ENCODE measurements around the gene TADA2A.

DNA sequence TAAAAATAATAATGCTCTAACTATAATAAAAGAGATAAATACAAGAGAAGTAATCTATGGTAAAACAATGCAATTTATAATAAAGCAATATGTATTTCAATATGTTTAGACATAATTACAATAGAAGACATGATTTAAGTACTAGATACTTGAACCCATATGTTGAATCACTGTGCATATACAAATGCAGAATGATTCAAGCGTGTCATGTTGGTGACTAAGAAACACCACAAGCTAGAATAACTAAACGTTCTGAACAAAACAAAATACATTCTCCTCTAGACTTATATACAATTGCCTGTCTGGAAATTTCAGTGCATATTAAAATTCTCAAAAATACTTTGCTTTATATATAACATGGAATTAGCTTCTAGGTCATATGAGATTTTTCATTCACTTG, 11.2 kb downstream of the TADA2A start:
- TF ChIP-seq, protein P1, sequence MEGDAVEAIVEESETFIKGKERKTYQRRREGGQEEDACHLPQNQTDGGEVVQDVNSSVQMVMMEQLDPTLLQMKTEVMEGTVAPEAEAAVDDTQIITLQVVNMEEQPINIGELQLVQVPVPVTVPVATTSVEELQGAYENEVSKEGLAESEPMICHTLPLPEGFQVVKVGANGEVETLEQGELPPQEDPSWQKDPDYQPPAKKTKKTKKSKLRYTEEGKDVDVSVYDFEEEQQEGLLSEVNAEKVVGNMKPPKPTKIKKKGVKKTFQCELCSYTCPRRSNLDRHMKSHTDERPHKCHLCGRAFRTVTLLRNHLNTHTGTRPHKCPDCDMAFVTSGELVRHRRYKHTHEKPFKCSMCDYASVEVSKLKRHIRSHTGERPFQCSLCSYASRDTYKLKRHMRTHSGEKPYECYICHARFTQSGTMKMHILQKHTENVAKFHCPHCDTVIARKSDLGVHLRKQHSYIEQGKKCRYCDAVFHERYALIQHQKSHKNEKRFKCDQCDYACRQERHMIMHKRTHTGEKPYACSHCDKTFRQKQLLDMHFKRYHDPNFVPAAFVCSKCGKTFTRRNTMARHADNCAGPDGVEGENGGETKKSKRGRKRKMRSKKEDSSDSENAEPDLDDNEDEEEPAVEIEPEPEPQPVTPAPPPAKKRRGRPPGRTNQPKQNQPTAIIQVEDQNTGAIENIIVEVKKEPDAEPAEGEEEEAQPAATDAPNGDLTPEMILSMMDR (IDR thresholded peaks at IDR 0.05) = no peak
- TF ChIP-seq POLR2A (IDR thresholded peaks at IDR 0.05) = no peak

Data from thyroid gland (tissue), 4 donors.